Fibroblast of peridontal ligament (primary cell): ENCODE measurements around the gene C5orf47.
A peak's percentile ranks its signal among the peaks of the same experiment; 100 is the strongest.

Experiments used
- DNase-seq: peaks from one replicate; pipeline ENCODE4 v3.0.0-alpha.2; 2010; ENCODE audit errors: extremely low read depth

The C5orf47 gene

GRCh38 chr5:173988554-173989431 is at the start of gene C5orf47:
Gene C5orf47, plus strand, starts transcription at chr5:173989170. Its CDS starts 94 bp downstream, at chr5:173989264.
- DNase-seq: no peak

- peak; percentile 49 for DNase-seq
Observed at GRCh38 chr5:173940269-173940668, 48.7 kb upstream of the C5orf47 start.

- no peak for DNase-seq
Observed at GRCh38 chr5:173941102-173941501, 47.9 kb upstream of the C5orf47 start.

GRCh38 chr5:173941758-173942401 is 47.1 kb upstream of the C5orf47 start:
- no peak for DNase-seq

- DNase-seq: no peak
Observed at GRCh38 chr5:173944511-173944910, 44.5 kb upstream of the C5orf47 start.

GRCh38 chr5:173945160-173945559 is 43.8 kb upstream of the C5orf47 start:
- no peak for DNase-seq

GRCh38 chr5:173946323-173946722 is 42.6 kb upstream of the C5orf47 start:
- no peak for DNase-seq

GRCh38 chr5:173950829-173951228 is 38.1 kb upstream of the C5orf47 start:
- no peak for DNase-seq

- DNase-seq: peak; percentile 87
Observed at GRCh38 chr5:173953528-173954090, 35.4 kb upstream of the C5orf47 start.

- DNase-seq: peak; percentile 95
Observed at GRCh38 chr5:173954671-173955521, 34.1 kb upstream of the C5orf47 start.

- DNase-seq: no peak
Observed at GRCh38 chr5:173960986-173961385, 28.0 kb upstream of the C5orf47 start.

- peak; percentile 23 for DNase-seq
Observed at GRCh38 chr5:173961418-173961817, 27.6 kb upstream of the C5orf47 start.

- no peak for DNase-seq
Observed at GRCh38 chr5:173962436-173962972, 26.5 kb upstream of the C5orf47 start.

- DNase-seq: peak; percentile 80
Observed at GRCh38 chr5:173963182-173963838, 25.7 kb upstream of the C5orf47 start.

GRCh38 chr5:173963867-173964441 is 25.0 kb upstream of the C5orf47 start:
- DNase-seq: peak; percentile 69

GRCh38 chr5:173964506-173964905 is 24.5 kb upstream of the C5orf47 start:
- DNase-seq: no peak

- DNase-seq: no peak
Observed at GRCh38 chr5:173967241-173967640, 21.7 kb upstream of the C5orf47 start.

GRCh38 chr5:173968154-173968797 is 20.7 kb upstream of the C5orf47 start:
- no peak for DNase-seq

GRCh38 chr5:173969167-173970049 is 19.6 kb upstream of the C5orf47 start:
- DNase-seq: peak; percentile 51
